GM21381 (cell line): ENCODE data around the gene BCO2.
A peak's percentile ranks its signal among the peaks of the same experiment; 100 is the strongest.

Experiments used
- ATAC-seq: cut with Tn5 transposase; IDR thresholded peaks from one replicate; pipeline ENCODE4 v1.9.1; 2021; ENCODE audit warnings: mild to moderate bottlenecking, moderate library complexity; ENCODE audit not compliant: unreplicated experiment

Gene BCO2

DNA sequence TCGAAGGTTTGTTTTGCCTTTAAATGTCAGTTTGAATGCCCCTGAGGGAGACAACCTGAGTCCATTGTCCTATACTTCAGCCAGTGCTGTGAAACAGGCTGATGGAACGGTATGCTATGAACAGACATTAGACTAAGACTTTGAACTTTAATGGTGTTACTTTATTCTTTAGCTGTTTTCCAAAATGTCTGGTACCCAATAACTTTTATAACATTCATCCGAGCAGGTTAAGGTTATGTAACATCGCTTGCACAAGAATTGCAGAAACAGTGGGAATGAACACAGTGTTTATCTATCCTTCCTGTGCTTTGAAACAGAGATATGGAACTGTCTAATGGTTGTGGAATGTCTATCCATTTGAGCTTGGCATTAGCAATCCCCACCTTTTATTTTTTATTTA is 38.4 kb downstream of the BCO2 start:
- ATAC-seq, result no peak

DNA sequence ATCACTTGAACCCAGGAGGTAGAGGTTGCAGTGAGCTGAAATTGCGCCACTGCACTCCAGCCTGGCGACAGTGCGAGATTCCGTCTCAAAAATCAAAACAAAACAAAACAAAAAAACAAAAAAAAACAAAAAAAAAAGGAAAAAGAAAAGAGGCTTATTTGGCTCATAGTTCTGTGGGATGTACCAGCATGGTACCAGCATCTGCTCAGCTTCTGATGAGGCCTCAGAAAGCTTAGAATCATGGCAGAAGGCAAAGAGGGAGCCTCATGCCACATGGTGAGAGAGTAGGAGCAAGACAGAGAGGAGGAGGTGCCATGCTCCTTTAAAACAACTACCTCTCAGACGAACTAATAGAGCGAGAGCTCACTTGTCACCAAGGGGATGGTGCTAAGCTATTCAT is 40.3 kb downstream of the BCO2 start:
- ATAC-seq, result no peak

DNA sequence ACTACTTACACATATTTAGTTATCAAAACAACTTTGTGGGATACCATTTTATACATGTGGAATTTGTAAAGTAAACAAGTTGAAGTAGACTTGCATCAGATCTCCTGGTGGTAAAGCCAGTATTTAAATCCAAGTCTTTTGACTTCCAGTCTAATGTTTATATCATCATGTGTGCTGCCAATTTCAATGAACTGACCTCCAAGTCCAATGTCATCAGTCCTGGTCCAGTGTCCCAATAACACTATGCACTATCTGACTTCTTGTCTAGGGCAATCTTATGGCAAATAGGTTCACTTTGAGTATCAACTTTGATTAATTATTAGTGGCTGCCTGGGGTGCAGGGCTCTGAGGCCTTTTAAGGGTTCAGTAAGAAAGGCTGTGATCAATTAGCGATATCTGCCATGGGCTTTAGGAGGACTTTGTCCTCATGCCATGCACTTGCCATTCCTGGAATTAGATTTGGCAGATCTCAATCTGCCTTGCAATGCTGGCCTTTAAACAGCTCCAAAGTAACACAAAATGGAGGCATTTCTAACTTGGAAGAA is 41.3 kb downstream of the BCO2 start:
- no peak for ATAC-seq

DNA sequence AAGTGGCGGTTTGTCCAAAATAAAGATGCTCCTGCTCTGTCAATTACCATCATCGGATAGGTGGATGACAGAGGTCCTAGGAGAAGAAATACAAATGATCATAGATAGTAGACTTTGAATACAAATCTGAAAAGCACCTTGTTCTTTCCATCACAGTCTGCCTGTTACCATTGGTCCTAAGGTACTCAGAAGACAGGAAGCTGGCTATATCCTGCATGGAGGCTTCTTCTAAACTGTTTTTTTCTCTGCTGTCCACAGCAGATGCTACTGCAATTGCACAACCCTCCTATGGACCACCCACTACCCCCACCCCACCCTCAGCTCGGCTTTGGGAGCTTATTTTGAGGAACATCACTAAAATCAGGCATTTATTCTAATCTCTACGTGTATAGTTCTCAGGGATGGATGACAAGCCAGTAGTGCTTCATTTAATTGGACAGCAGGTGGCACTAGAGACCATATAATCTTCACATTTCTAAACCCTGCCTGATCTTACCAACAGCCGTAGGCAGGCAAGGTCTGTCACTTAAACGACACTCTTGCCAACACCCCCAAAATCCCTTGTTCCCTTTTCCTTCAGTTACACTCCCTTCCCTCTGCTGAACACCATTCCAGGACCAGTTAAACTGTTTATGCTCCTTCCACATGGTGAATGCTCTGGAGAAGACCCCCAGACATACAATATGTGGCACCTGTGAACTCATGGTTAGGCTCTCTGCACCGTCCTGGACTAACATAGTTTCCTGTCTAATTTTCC is 44.3 kb downstream of the BCO2 start:
- ATAC-seq, result peak; percentile 97

DNA sequence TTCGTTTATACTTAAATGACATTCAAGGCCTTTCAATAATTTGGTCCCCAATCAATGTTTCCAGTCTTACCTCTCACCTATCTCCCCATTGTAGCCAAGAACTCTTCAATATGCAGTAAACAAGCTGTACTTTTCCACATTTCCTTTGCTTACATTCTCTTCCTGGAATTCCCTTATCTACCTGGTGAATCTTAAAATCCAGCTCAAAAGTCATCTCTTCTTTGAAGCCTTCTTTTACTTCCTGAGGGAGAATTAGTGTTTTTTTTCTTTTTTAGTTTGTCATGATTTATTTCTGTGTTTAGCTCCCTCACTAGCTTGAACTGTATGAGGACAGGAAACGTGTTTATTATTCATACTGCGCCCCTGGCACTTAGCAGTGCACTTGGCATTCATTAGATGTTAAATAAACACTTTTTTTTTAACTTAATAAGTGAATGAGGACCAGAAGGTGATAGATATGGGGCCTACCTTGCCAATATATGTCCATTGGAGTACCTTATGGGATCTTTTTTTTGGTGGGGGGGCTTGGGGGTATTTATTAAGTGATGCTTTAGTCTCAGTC is 46.0 kb downstream of the BCO2 start:
- no peak for ATAC-seq

DNA sequence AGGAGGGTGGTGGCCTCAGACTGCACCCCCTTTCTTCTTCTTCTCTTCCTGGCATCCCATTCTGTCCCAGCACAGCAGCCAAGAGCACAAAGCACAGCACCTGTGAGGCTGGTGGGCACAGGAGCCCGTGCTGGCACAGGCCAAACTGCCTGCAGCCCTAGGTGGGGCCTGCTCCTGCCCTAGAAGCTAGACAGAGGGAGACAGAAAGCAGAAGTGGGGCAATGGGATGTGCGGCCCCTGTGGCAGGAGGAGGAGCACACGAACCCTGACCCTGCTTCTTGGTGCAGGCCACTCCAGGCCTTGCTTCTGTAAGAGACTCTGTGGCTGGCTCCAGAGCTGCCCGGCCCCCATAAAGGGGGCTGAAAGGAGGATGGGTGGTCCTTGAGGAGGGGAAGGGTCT is 47.0 kb downstream of the BCO2 start:
- ATAC-seq, result no peak

DNA sequence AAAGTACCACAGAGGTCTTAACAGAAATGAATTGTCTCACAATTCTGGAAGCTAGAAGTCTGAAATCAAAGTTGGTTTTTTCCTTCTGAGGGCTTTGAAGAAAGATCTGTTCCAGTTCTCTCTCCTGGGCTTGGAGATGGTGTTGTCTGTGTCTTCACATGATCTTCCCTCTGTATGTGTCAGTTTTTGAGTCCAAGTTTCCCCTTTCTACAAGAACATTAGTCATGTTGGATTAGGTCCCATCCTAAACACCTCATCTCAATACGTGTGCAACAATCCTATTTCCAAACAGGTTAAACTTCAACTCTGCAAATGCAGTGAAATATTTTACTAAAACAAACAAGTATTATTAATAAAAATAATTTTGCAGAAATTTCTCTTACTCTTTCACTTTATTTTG is 47.8 kb downstream of the BCO2 start:
- ATAC-seq, result no peak

DNA sequence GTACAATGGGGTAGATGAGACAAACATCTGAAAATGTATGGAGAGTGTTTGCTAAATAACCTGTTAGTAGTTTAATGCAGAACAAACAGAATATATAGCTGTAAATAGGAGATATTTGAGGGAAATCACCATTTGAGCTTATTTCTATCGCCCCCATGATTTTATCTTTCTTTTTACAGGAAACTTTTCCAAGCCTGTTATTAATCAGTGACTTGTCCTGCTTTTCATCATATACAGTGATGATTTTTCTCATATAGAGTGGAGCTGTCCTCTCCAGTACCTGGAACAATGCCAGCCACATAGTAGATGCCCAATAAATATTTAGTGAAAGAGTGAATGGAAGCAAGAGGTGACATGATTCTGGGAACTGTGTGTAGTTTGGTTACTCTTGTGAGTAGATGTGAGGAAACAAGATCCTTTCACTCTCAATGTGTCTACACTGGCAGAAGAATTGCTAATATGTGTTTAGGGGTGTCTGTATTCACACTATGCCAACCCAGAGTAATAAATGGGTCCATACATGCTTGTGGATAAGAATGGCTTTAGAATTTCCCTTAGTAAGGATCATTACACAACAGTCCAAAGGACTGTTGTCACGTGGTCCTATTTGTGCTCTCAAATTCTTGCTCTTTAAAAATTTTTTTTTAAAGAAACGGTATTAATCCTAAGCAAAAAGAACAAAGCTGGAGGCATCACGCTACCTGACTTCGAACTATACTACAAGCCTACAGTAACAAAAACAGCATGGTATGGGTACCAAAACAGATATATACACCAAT is 48.6 kb downstream of the BCO2 start:
- no peak for ATAC-seq

DNA sequence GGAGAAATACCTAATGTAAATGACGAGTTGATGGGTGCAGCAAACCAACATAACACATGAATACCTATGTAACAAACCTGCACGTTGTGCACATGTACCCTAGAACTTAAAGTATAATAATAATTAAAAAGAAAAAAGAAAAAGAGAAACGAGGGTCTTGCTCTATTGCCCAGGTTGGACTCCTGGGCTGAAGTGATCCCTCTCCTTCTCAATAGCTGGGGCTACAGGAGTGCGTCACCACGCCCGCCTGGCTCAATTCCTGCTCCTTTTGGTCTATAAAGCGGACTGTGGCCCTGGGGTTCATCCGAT is 50.4 kb downstream of the BCO2 start:
- ATAC-seq, result no peak

DNA sequence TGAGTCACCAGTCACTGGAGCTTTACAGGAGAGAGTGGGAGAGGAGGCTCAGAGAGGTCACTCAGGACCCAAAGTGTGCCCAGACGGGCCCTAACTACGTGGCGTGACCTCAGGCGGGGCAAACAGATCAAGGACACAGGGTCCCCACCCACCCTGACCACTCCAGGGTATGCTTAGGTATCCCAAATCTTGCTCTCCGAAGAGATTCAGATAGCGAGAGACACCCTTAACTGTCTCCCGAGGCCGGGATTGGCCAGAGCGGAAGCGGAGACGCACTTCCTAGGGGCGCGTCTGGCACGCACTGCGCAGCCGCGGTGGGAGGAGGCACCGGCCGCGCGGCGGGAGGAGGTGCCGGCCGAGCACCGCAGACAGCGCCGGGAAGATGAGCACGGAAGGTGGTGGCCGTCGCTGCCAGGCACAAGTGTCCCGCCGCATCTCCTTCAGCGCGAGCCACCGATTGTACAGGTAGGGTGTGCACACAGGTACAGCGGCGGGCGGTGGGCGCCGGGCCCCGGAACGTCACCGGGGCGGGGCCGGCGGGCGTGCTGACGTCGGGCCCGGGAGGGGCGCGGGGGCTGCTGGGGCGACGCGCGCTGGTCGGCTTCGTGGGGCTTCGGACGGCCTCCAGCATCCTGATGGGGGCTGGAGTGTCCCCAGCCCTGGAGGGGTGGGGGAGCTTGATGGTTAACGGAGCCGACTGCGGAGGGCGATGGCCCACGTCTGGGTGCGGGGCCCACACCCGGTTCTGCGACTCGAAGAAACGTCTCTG is 50.9 kb downstream of the BCO2 start, which contains the start of gene PTS:
Gene PTS, plus strand, starts transcription at position 367 of the 769 bp plus-strand sequence. Its CDS starts 16 bp downstream, at position 383.
- ATAC-seq, result peak; percentile 96

DNA sequence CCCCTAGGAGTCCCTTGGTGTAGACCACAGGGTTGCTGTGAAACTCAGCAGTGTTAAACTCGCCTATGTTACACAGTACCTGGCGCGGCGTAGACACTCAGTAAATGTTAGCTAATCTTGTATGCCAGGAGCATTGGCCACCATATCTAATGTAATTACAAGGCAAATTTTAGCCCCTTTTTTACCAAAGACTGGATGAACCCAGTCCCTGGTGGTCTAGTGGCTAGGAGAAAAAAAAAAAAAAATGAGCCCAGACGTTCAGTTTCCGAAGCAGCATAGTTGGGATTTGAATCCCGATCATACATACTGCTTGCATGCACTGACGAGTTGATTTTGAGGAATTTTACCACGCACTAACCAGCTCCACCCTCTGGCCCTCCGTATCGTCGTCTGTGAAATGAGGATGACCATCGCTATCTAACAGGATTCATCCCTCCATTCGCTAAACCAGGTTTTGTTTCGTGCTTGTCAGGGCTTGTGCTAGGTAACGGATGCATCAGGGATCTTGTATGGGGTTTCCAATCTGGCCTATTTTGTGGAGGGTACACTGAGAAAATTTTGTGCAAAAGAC is 51.6 kb downstream of the BCO2 start:
- peak; percentile 44 for ATAC-seq

DNA sequence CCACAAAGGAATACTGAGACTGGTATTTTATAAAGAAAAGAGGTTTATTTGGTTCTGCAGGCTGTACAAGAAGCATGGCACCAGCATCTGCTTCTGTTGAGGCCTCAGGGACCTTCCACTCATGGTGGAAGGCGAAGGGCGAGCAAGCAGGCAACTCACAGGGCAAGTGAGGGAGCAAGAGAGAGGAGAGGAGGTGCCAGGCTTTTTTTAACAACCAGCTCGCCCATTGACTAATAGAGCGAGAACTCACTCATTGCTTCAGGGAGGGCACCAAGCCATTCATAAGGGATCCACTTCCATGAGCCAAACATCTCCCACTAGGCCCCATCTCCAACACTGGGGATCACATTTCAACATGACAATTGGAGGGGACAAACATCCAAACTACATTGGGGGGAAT is 52.2 kb downstream of the BCO2 start:
- no peak for ATAC-seq

DNA sequence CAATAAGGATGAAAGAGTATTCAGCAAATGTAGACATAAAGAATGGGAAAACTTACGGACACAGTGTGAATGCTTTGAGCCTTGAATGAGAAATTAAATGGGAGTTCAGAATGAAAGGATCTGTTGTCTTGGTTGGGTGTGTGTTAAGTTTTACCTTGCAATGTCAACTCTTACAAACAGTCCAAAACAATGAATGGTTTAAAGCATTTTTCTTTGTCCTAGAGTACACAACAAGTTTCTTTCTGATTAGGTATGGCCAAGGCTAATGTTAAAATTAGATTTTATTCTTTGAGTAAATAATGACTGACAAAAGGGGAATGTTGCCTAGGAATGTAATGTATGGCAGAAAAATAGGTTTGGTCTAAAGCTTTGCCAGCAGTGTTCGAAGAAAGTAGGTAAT is 53.4 kb downstream of the BCO2 start:
- no peak for ATAC-seq

DNA sequence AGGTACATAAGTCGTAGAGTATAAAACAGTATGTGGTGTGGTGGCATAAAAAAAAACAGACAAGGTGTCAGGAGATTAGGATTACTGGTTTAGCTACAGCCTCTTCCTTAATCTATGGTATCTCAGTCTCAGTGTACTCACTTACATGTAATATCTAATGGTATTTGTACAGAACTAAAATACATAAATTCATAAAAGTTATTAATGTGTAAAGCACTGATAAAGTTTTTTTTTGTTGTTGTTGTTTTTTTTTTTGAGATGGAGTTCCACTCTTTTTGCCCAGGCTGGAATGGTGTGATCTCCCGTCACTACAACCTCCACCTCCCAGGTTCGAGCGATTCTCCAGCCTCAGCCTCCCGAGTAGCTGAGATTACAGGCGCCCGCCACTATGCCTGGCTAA is 53.8 kb downstream of the BCO2 start:
- ATAC-seq, result no peak

DNA sequence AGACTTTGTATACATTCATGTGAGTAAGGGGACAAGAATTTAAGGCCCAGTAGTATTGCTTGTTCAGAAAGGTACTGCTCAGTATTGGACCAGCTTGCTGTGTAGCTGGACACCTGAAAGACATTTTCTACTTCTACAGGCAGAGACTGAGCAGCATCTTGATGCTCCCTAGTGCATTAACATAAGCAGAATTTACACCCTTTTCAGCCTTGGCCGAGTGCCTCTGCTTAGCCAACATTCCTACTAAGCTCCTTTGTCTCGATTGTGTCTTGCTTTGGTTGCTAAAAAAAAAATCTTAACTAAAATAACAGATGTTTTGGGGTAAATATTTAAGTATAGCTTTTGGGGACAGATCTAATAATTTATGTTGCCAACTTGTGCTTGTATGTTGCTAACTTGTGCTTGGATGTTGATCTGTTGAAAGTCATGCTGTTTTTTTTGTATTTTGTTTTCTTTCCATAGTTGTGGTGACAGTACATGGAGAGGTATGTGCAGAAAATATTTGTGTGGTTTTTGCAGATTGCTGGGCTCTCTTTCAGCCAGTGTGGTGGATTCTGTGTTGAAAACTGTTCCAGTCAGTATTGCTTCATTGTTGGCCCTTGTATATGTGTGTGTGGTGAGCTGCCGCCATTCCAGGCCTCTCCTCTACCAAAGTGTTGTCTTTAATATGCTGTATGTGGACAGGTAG is 54.6 kb downstream of the BCO2 start:
- ATAC-seq, result no peak

DNA sequence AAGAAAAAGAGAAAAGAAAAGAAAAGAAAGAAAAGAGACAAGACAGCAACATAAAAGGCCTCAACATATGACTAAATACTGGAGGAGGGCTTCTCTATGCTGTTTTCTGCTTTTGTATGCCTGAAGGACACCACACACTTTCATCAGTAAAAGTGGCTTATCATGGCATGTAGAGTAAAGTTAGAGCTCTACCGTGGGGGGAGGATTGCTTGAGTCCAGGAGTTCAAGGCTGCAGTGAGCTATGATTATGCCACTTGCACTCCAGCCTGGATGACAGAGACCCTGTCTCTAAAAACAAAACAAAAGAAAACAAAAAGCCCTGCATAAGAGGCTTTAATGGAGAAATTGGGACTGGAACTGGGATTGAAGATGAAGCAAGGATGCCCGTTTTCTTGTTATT is 56.6 kb downstream of the BCO2 start:
- no peak for ATAC-seq

DNA sequence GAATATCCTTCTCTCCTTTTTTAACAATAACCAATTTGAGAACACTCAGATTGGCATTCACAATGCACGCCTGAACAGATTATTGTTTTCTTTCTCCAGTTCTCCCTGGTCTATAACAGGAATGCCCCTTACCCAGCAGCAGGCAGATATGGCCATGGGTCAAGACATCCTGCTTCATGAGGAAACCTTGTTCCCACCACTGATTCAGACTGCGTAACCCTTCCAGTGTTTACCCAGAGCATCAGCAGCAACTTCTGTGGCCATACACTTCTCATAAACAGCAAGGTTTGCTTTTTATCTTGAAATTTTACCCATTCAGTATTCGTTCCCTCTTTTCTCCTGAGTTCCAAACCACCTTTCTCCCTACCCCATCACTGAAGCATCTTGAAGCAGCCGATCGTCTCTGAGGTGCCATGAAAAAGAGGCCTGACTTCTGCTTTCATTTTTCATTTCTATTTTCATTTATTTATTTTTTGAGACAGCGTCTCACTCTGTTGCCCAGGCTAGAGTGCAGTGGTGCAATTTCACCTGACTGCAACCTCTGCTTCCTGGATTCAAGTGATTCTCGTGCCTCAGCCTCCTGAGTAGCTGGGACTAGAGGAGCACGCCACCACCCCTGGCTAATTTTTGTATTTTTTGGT is 60.6 kb downstream of the BCO2 start:
- no peak for ATAC-seq

DNA sequence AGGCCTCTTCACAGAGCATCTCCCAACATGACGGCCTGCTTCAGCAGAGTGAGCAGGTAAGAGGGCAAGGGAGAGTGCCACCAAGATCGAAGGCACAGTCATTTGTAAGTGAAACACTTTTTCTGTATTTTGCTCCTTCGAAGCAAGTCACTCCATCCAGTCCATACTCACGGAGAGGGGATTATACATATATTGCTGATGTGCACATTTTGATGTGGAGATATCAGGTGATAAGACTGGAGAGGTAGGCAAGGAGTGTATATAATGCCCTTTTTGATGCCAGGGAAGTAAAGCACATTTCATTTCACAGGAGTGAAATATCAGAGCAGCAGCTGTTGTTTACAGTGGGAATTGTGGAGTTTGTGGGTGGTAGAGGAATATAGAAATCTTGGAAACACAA is 62.1 kb downstream of the BCO2 start:
- ATAC-seq, result no peak

DNA sequence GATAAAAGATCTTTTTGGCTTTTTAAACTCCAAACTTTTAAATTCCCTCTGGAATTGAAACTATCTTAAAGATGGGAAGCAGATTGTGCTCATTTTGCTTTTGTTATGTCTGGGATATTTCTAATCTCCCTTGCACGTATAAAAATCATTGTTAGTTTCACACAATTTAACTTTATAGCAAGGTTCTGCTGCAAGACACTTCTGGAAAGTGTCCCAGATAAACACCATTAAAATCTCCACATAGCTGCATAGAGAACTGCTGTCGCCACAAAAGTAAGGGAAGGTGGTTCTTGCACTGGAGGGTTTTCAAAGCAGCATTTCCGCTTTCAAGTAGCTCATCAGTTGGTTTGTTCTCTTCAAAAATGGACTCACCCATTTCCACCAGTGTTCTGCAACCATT is 62.7 kb downstream of the BCO2 start:
- ATAC-seq, result no peak

DNA sequence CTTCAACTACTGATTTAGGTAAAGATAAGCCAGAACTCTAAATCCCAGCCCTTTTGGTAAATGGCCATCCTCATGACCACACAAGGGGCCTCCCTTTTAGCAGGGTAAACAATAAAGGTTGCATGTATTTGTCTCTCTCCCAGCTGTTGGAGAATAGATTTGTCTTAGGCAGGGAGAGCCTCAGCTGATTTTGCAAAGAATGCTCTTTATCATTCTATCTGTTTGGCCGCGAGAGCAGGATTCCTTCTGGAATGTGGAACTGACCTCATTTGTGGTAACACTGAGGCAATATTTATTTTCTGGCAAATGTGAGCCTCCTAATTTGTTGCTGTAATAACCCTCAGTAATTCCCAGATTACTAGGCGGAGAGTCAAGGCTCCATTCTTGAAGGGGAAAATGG is 66.2 kb downstream of the BCO2 start:
- no peak for ATAC-seq
